Right atrium auricular region (tissue), 2 donors: ENCODE data around the gene IFI35. TPM values are rescaled to one million over a fixed set of nuclear protein-coding genes. Genes with fewer than 3 reads are reported as not detected.
"Not testable (repeated sequence)": the region's sequence is repeated elsewhere in the genome, so short reads cannot be mapped to it uniquely, and the experiment has no call there.

Source experiments
- DNase-seq: peaks from one replicate; pipeline ENCODE4 v3.0.0-alpha.2; 2019; ENCODE audit warnings: low spot score
- H3K27ac ChIP-seq, 2 donors: fragments of 200-600 bp; sonication (generic); 1 replicate in 1 of 2; 2 replicates in 1 of 2; pipeline ENCODE4 v1.5.1; 2016 to 2019
- H3K27me3 ChIP-seq, 2 donors: fragments of 200-600 bp; sonication (generic); one replicate each; pipeline versions ENCODE4 v1.5.1 to v1.6.0; 2017 to 2019
- H3K36me3 ChIP-seq: fragments of 200-600 bp; sonication (generic); one replicate; pipeline ENCODE4 v1.5.1; 2016
- H3K4me1 ChIP-seq, 2 donors: fragments of 200-600 bp; sonication (generic); one replicate each; pipeline versions ENCODE4 v1.5.1 to v1.6.0; 2017 to 2019
- H3K4me3 ChIP-seq, 2 donors: fragments of 200-600 bp; sonication (generic); 1 replicate in 1 of 2; 2 replicates in 1 of 2; pipeline ENCODE4 v1.5.1; 2017 to 2019; ENCODE audit warnings: mild to moderate bottlenecking in 1 of 2, moderate library complexity in 1 of 2
- H3K9me3 ChIP-seq, 2 donors: fragments of 200-600 bp; sonication (generic); one replicate each; pipeline ENCODE4 v1.5.1; 2019
- total RNA-seq, 2 donors: library from RNA; depleted of rRNA; stranded (reverse); fragments of >200 nt; gene quantifications; one replicate each; pipeline ENCODE4 v1.1.0, GENCODE V29; 2016
- TF ChIP-seq, protein P1 (sequence below), 2 donors: fragments of 200-600 bp; sonication (generic); IDR thresholded peaks; one replicate each; pipeline ENCODE4 v1.5.1; 2019; ENCODE audit warnings: antibody characterized with exemption in 2 of 2

Gene IFI35
- total RNA-seq, 2 donors from 2014 or later = 11.4 to 19.0 TPM

DNA sequence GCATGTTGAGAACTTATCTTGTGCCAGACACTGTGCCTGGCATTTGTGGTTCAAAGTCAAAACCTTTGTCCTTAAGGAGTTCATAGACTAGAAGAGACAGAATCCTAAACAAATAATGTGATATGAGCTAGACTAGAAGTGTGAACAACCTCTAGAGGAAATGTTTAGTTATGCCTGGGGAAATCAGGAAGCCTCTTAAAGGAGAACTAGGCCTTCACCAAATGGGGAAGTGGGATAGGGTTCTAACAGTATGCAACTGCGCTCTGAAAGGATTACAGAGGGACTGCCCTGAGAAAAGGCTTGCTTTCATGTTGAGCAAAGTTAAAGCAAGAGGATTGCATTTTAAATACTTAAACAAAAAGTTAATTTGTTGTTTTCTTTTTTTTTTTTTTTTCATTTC, 21.4 kb upstream of the IFI35 start:
- Histone ChIP-seq H3K27me3 (no peaks in the 10 kb centered on the region), H3K27ac (no peak overlapping the region), H3K4me1 (peaks cover 0 to 15% of the 10 kb centered on the region in 2 donors), H3K4me3 (no peak overlapping the region), H3K36me3 (peaks cover 35% of the 10 kb centered on the region), H3K9me3 (no peaks in the 10 kb centered on the region)
- DNase-seq = no peak
- TF ChIP-seq, protein P1, sequence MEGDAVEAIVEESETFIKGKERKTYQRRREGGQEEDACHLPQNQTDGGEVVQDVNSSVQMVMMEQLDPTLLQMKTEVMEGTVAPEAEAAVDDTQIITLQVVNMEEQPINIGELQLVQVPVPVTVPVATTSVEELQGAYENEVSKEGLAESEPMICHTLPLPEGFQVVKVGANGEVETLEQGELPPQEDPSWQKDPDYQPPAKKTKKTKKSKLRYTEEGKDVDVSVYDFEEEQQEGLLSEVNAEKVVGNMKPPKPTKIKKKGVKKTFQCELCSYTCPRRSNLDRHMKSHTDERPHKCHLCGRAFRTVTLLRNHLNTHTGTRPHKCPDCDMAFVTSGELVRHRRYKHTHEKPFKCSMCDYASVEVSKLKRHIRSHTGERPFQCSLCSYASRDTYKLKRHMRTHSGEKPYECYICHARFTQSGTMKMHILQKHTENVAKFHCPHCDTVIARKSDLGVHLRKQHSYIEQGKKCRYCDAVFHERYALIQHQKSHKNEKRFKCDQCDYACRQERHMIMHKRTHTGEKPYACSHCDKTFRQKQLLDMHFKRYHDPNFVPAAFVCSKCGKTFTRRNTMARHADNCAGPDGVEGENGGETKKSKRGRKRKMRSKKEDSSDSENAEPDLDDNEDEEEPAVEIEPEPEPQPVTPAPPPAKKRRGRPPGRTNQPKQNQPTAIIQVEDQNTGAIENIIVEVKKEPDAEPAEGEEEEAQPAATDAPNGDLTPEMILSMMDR (IDR thresholded peaks at IDR 0.05) = no peak

DNA sequence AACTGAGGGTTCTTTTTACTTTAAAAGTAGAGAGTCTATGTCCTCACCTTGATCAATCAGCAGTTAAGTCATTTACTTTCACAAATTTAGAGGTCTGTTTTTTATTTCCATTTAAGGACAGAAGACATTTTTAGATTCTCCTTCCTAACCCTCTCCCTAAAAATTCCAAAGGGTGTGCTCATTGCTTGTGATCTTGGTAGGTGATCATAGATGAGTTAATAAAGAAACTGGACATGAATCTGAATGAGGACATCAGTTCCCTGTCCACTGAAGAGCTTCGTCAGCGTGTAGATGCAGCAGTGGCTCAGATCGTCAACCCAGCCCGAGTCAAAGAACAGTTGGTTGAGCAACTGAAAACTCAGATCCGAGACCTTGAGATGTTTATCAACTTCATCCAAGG, 17.4 kb upstream of the IFI35 start:
- Histone ChIP-seq H3K36me3 (peaks cover 57% of the 10 kb centered on the region), H3K4me1 (no peaks in the 10 kb centered on the region), H3K27ac (no peak overlapping the region), H3K4me3 (no peak overlapping the region), H3K27me3 (no peaks in the 10 kb centered on the region), H3K9me3 (no peaks in the 10 kb centered on the region)
- TF ChIP-seq, protein P1 (IDR thresholded peaks at IDR 0.05) = no peak
- DNase-seq = no peak

DNA sequence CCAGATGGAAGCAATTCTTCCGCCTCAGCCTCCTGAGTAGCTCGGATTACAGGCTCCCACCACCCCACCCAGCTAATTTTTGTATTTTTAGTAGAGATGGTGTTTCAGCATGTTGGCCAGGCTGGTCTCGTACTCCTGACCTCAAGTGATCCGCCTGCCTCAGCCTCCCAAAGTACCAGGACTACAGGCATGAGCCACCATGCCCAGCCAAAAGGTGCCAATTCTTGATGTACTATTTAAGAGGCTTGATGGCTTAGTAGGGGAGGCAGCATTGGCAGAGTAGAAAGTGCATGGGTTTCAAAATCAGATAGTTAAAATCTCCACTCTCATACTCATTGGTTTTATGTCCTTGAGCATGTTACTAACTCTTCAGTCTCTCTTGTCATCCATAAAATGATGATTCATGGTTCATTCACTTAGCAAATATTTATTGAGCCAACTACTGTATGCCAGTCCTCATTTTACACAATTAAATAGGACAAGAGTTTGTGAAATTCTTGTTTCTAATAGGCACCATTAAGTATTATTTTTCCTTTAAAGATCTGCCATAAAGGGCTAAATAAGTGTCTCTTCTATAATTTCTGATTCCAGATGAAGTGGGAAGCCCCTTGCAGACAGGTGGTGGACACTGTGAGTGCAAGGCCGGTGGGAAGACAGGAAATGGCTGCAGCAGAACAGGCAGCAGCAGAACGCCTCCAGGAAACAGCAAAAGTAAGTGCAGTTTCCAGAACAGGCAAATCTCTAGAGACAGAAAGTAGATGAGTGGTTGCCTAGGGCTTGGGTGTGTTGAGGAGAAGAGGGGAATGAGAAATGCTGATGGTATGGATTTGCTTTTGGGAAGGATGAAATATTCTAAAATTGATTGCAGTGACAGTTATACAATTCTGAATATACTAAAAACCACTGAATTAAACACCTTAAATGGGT, 16.6 kb upstream of the IFI35 start:
- TF ChIP-seq, protein P1 (IDR thresholded peaks at IDR 0.05) = no peak
- Histone ChIP-seq H3K27me3 (no peaks in the 10 kb centered on the region), H3K4me1 (no peaks in the 10 kb centered on the region), H3K27ac (no peak overlapping the region), H3K4me3 (no peak overlapping the region), H3K9me3 (no peaks in the 10 kb centered on the region), H3K36me3 (peaks cover 57% of the 10 kb centered on the region)
- no peak for DNase-seq

DNA sequence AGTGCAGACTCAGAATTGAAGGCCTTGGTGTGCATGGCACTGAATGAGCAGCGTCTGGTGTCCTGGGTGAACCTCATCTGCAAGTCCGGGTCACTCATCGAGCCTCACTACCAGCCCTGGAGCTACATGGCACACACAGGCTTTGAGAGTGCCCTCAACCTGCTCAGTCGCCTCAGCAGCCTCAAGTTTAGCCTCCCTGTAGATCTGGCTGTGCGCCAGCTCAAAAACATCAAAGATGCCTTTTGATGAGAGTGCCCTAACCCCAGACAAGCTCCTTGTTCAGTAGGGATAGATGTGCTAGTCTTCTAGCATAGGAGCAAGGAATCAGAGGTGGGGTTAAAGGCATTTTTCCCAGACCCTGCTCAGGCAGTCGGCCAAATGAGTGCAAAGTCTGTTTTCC, 15.1 kb upstream of the IFI35 start:
- TF ChIP-seq, protein P1 (IDR thresholded peaks at IDR 0.05) = no peak
- no peak for DNase-seq
- no peaks in the 10 kb centered on the region for H3K9me3 ChIP-seq
- no peaks in the 10 kb centered on the region for H3K27me3 ChIP-seq
- peaks cover 57% of the 10 kb centered on the region for H3K36me3 ChIP-seq
- no peak overlapping the region for H3K4me3 ChIP-seq
- H3K4me1 ChIP-seq = no peaks in the 10 kb centered on the region
- no peak overlapping the region for H3K27ac ChIP-seq

DNA sequence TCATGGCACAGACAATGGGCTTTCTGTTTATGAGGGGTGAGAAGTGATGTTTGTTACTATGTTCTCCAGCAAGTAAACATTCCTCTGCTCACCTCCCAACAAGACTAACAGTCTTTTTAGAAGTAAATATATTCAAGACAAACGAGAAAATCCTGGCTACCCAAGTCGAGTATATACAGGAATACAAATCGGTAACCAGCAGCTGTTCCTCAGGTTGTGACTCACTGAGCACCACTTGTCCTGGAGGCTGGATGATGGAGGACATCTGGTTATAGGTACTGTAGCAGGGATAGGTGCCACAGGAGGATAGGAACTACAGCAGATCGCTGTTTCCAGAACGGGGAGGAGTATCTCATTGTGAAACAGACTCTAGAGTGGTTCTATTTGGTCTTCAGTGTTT, 13.7 kb upstream of the IFI35 start:
- Histone ChIP-seq H3K27ac (no peak overlapping the region), H3K36me3 (peaks cover 44% of the 10 kb centered on the region), H3K4me1 (peaks cover 0 to 9% of the 10 kb centered on the region in 2 donors), H3K9me3 (no peaks in the 10 kb centered on the region), H3K27me3 (no peaks in the 10 kb centered on the region), H3K4me3 (no peak overlapping the region)
- DNase-seq = no peak
- TF ChIP-seq, protein P1 (IDR thresholded peaks at IDR 0.05) = no peak

DNA sequence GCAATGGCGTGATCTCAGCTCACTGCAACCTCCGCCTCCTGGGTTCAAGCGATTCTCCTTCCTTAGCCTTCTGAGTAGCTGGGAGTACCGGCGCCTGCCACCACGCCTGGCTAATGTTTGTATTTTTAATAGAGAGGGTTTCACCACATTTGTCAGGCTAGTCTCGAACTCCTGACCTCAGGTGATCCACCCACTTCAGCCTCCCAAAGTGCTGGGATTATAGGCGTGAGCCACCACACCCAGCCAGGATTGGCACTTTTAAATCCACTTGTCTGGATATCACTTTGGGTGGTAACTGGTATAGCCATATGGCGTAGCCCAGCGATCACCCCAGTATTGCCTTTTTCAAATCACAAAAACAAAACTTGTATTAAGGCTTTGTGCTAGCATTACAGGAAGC, 12.7 kb upstream of the IFI35 start:
- not testable (repeated sequence) for H3K27ac ChIP-seq, H3K27me3 ChIP-seq, DNase-seq, H3K9me3 ChIP-seq, H3K4me3 ChIP-seq
- H3K4me1 ChIP-seq = peaks cover 0 to 12% of the 10 kb centered on the region in 2 donors
- H3K36me3 ChIP-seq = peaks cover 34% of the 10 kb centered on the region
